ENCODE results near the gene NAV3. TPM values are rescaled to one million over a fixed set of nuclear protein-coding genes. Genes with fewer than 3 reads are reported as not detected.

NAV3 gene
- total RNA-seq, 1 experiment from 2014 or later, result 6.8 TPM

- Histone ChIP-seq H3K4me1 (ENCODE audit: insufficient read depth, low read length) (peaks cover 11% of the 10 kb centered on the region), H3K27ac (ENCODE audit: low read length) (no peak overlapping the region), H2AFZ (ENCODE audit: low read length) (no peak overlapping the region), H3K4me2 (ENCODE audit: low read length) (no peak overlapping the region), H3K9me3 (ENCODE audit: low read length) (peaks cover 8% of the 10 kb centered on the region; the same call in 1 of the 2 replicates), H3K27me3 (ENCODE audit: low read length) (no peaks in the 10 kb centered on the region), H3K4me3 (ENCODE audit: low read length) (no peak overlapping the region), H3F3A (ENCODE audit: low read length, unreplicated experiment) (no peaks in the 10 kb centered on the region), H3K9ac (ENCODE audit: low read length) (no peak overlapping the region), H3K36me3 (ENCODE audit: low read depth, low read length) (no peaks in the 10 kb centered on the region), H3K79me2 (ENCODE audit: low read length) (no peaks in the 10 kb centered on the region), H4K20me1 (ENCODE audit: low read length) (no peaks in the 10 kb centered on the region), H3K9me2 (replicated peaks; ENCODE audit: low read length) (no peaks in the 10 kb centered on the region)
- CTCF ChIA-PET, result no interaction called here
- intact Hi-C loops (cut with micrococcal nuclease), result no loop called here
- ATAC-seq (no peak), DNase-seq (no peak)
- TF ChIP-seq EZH2phosphoT487 (IDR thresholded peaks at IDR 0.05; ENCODE audit: borderline replicate concordance, low read length), result no peak
- TF ChIP-seq EZH2 (IDR thresholded peaks at IDR 0.05; ENCODE audit: low read length, unreplicated experiment), result no peak
- TF ChIP-seq, protein P1, sequence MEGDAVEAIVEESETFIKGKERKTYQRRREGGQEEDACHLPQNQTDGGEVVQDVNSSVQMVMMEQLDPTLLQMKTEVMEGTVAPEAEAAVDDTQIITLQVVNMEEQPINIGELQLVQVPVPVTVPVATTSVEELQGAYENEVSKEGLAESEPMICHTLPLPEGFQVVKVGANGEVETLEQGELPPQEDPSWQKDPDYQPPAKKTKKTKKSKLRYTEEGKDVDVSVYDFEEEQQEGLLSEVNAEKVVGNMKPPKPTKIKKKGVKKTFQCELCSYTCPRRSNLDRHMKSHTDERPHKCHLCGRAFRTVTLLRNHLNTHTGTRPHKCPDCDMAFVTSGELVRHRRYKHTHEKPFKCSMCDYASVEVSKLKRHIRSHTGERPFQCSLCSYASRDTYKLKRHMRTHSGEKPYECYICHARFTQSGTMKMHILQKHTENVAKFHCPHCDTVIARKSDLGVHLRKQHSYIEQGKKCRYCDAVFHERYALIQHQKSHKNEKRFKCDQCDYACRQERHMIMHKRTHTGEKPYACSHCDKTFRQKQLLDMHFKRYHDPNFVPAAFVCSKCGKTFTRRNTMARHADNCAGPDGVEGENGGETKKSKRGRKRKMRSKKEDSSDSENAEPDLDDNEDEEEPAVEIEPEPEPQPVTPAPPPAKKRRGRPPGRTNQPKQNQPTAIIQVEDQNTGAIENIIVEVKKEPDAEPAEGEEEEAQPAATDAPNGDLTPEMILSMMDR (conservative IDR thresholded peaks at IDR 0.05; ENCODE audit: low read depth, low read length), result no peak
- POLR2A ChIA-PET (ENCODE audit: unreplicated experiment), result no interaction called here
- no TSS peak for BruUV-seq (replicated peaks)
Observed at GRCh38 chr12:77992760-77993159, 162.1 kb downstream of the NAV3 start.

DNA sequence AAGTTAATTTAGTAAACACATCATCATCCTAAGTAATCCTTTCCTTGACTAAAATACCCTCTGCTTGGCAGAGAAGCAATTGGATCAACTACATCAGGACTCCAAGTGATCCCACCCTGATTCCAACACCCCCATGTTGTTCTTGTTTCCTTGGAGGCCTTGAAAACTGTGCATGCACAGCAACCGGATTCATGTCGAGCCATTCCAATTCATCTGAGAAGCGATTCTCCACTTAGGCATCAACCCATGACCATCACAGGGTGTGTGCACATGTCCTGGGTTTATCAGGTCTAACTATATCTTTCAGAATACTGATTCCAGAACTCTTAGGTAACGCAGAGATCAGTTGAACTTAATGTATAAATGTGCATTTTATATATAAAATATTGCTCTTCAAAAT is 163.0 kb downstream of the NAV3 start:
- DNase-seq, result no peak
- no peak overlapping the region for H2AFZ ChIP-seq (ENCODE audit: low read length)
- no peak overlapping the region for H3K27ac ChIP-seq (ENCODE audit: low read length)
- no peak overlapping the region for H3K9ac ChIP-seq (ENCODE audit: low read length)
- H3K36me3 ChIP-seq (ENCODE audit: low read depth, low read length), result no peaks in the 10 kb centered on the region
- H3K9me3 ChIP-seq (ENCODE audit: low read length), result peaks cover 8% of the 10 kb centered on the region; the same call in 1 of the 2 replicates
- H3K9me2 ChIP-seq (replicated peaks; ENCODE audit: low read length), result no peaks in the 10 kb centered on the region
- H3K27me3 ChIP-seq (ENCODE audit: low read length), result no peaks in the 10 kb centered on the region
- intact Hi-C loops (cut with micrococcal nuclease), result no loop called here
- CTCF ChIA-PET, result no interaction called here
- no peaks in the 10 kb centered on the region for H3F3A ChIP-seq (ENCODE audit: low read length, unreplicated experiment)
- peaks cover 11% of the 10 kb centered on the region for H3K4me1 ChIP-seq (ENCODE audit: insufficient read depth, low read length)
- TF ChIP-seq, protein P1 (conservative IDR thresholded peaks at IDR 0.05; ENCODE audit: low read depth, low read length), result no peak
- TF ChIP-seq EZH2phosphoT487 (IDR thresholded peaks at IDR 0.05; ENCODE audit: borderline replicate concordance, low read length) (no peak), EZH2 (IDR thresholded peaks at IDR 0.05; ENCODE audit: low read length, unreplicated experiment) (no peak)
- ATAC-seq, result no peak
- no peaks in the 10 kb centered on the region for H4K20me1 ChIP-seq (ENCODE audit: low read length)
- POLR2A ChIA-PET (ENCODE audit: unreplicated experiment), result no interaction called here
- no peak overlapping the region for H3K4me2 ChIP-seq (ENCODE audit: low read length)
- no peak overlapping the region for H3K4me3 ChIP-seq (ENCODE audit: low read length)
- no TSS peak for BruUV-seq (replicated peaks)
- H3K79me2 ChIP-seq (ENCODE audit: low read length), result no peaks in the 10 kb centered on the region

- ChIA-PET CTCF (no interaction called here), POLR2A (ENCODE audit: unreplicated experiment) (no interaction called here)
- H3K4me3 ChIP-seq (ENCODE audit: low read length), result no peak overlapping the region
- intact Hi-C loops (cut with micrococcal nuclease), result loop anchor here (5.0 kb wide), 3 partner anchors 53 to 273 kb away; no protein-coding TSS in a partner anchor
- H3K36me3 ChIP-seq (ENCODE audit: low read depth, low read length), result no peaks in the 10 kb centered on the region
- no TSS peak for BruUV-seq (replicated peaks)
- peak; percentile 85 for DNase-seq
- no peak overlapping the region for H3K27ac ChIP-seq (ENCODE audit: low read length)
- peaks cover under 1% of the 10 kb centered on the region; the same call in 1 of the 2 replicates for H3K9me3 ChIP-seq (ENCODE audit: low read length)
- H3K79me2 ChIP-seq (ENCODE audit: low read length), result no peaks in the 10 kb centered on the region
- no peaks in the 10 kb centered on the region for H3K27me3 ChIP-seq (ENCODE audit: low read length)
- TF ChIP-seq, protein P1 (conservative IDR thresholded peaks at IDR 0.05; ENCODE audit: low read depth, low read length), result no peak
- TF ChIP-seq EZH2phosphoT487 (IDR thresholded peaks at IDR 0.05; ENCODE audit: borderline replicate concordance, low read length) (no peak), EZH2 (IDR thresholded peaks at IDR 0.05; ENCODE audit: low read length, unreplicated experiment) (no peak)
- H2AFZ ChIP-seq (ENCODE audit: low read length), result no peak overlapping the region
- H4K20me1 ChIP-seq (ENCODE audit: low read length), result no peaks in the 10 kb centered on the region
- no peaks in the 10 kb centered on the region for H3F3A ChIP-seq (ENCODE audit: low read length, unreplicated experiment)
- H3K9me2 ChIP-seq (replicated peaks; ENCODE audit: low read length), result no peaks in the 10 kb centered on the region
- ATAC-seq, result peak; percentile 99
- peaks cover 11% of the 10 kb centered on the region for H3K4me1 ChIP-seq (ENCODE audit: insufficient read depth, low read length)
- H3K9ac ChIP-seq (ENCODE audit: low read length), result no peak overlapping the region
- no peak overlapping the region for H3K4me2 ChIP-seq (ENCODE audit: low read length)
Observed at GRCh38 chr12:77995436-77996167, 164.9 kb downstream of the NAV3 start.

All from PC-3 (cell line).